GM10248 (cell line): Measurements from ENCODE around the gene ARHGEF17.

Experiments
- CTCF ChIA-PET: fragments of 300-600 bp; sonication (Branson Sonifier 250); formaldehyde crosslinking; extraction: SDS; loops from one replicate; lab custom pipeline; 2021; ENCODE audit warnings: antibody characterized with exemption; lab: Yijun Ruan, JAX
- POLR2A ChIA-PET: fragments of 350-650 bp; sonication (Branson Sonifier 250); formaldehyde crosslinking; extraction: SDS; loops from one replicate; lab custom pipeline; 2020; ENCODE audit warnings: antibody characterized with exemption; lab: Yijun Ruan, JAX
- DNase-seq: peaks from one replicate; pipeline ENCODE4 v3.0.0; 2012; ENCODE audit errors: extremely low spot score
- CTCF ChIP-seq: IDR thresholded peaks from 2 replicates; pipeline ENCODE4 v1.5.1; 2012; ENCODE audit warnings: mild to moderate bottlenecking, low read depth; ENCODE audit errors: extremely low read depth, missing control alignments, control extremely low read depth

Gene ARHGEF17

GRCh38 chr11:73345481-73346160 lies 37.5 kb downstream of the ARHGEF17 start:
- no peak for TF ChIP-seq CTCF
- DNase-seq = no peak
- ChIA-PET CTCF (interaction anchor here (1.4 to 1.8 kb wide), 2 partner anchors 11 to 315 kb away, joined by 5 to 7 read pairs; no protein-coding TSS in a partner anchor), POLR2A (interaction anchor here (0.6 kb wide), 1 partner anchor 73 kb away, joined by 3 read pairs; no protein-coding TSS in a partner anchor)

- no peak for DNase-seq
- TF ChIP-seq CTCF = no peak
- ChIA-PET POLR2A (no interaction called here), CTCF (interaction anchor here (6.8 to 10.0 kb wide), 2 partner anchors 11 to 40 kb away, joined by 44 to 112 read pairs; no protein-coding TSS in a partner anchor)
Observed at GRCh38 chr11:73346186-73346935, 38.3 kb downstream of the ARHGEF17 start.

GRCh38 chr11:73347067-73347466 lies 39.0 kb downstream of the ARHGEF17 start:
- ChIA-PET CTCF (interaction anchor here (1.3 to 10.0 kb wide), 6 partner anchors 12 to 49 kb away, joined by 3 to 209 read pairs (median 75); no protein-coding TSS in a partner anchor), POLR2A (no interaction called here)
- no peak for TF ChIP-seq CTCF
- DNase-seq = no peak

- TF ChIP-seq CTCF = no peak
- DNase-seq = no peak
- CTCF ChIA-PET = interaction anchor here (4.1 to 10.0 kb wide), 9 partner anchors 13 to 314 kb away, joined by 39 to 209 read pairs (median 87); no protein-coding TSS in a partner anchor
- POLR2A ChIA-PET = no interaction called here
Observed at GRCh38 chr11:73348838-73349237, 40.8 kb downstream of the ARHGEF17 start.

GRCh38 chr11:73349633-73350032 lies 41.6 kb downstream of the ARHGEF17 start:
- ChIA-PET POLR2A (no interaction called here), CTCF (interaction anchor here (1.5 to 10.0 kb wide), 14 partner anchors 14 to 313 kb away, joined by 4 to 209 read pairs (median 42); no protein-coding TSS in a partner anchor)

More at GRCh38 chr11:73349633-73350032, 41.6 kb downstream of the ARHGEF17 start:
- DNase-seq = no peak
- TF ChIP-seq CTCF = no peak
